Measurements from ENCODE around the gene ZNF436. TPM values are rescaled to one million over a fixed set of nuclear protein-coding genes. Genes with fewer than 3 reads are reported as not detected.

ZNF436 gene
- total RNA-seq, 1 experiment from 2014 or later: 0.52 TPM

GRCh38 chr1:23325393-23325792, 44.2 kb downstream of the ZNF436 start:
- H3K4ac ChIP-seq (ENCODE audit: low read depth, low read length): no peak overlapping the region
- no peak overlapping the region for H3K27ac ChIP-seq (ENCODE audit: insufficient read length, low read depth, low read length)

More at GRCh38 chr1:23325393-23325792, 44.2 kb downstream of the ZNF436 start:
- no peak for DNase-seq
- TF ChIP-seq CTCF (conservative IDR thresholded peaks at IDR 0.05): no peak
- H3T11ph ChIP-seq (ENCODE audit: low read length): no peak overlapping the region
- H3K27me3 Mint-ChIP-seq (ENCODE audit: low read depth): no peaks in the 10 kb centered on the region
- H4K20me1 ChIP-seq (ENCODE audit: control insufficient read depth, insufficient read depth, insufficient read length): no peaks in the 10 kb centered on the region
- H3K14ac ChIP-seq (ENCODE audit: insufficient read depth, low read length): no peak overlapping the region
- H3K56ac ChIP-seq (ENCODE audit: insufficient read length, low read depth, low read length): no peak overlapping the region
- H2BK120ac ChIP-seq (ENCODE audit: low read depth, low read length, poor library complexity, severe bottlenecking): no peak overlapping the region
- no peaks in the 10 kb centered on the region; the same call in 1 of the 2 replicates for H3K79me2 ChIP-seq (ENCODE audit: insufficient read depth, low read length)
- no peak overlapping the region for H2BK12ac ChIP-seq (ENCODE audit: insufficient read length, low read depth, low read length)
- H2AK5ac ChIP-seq (ENCODE audit: insufficient read length, low read length): no peak overlapping the region
- no peaks in the 10 kb centered on the region for H3K79me1 ChIP-seq (ENCODE audit: insufficient read depth, low read depth, low read length, poor library complexity, severe bottlenecking)
- no peak overlapping the region for H3K18ac ChIP-seq (ENCODE audit: insufficient read length, low read depth, low read length)
- H3K4me1 Mint-ChIP-seq: no peaks in the 10 kb centered on the region
- H2BK20ac ChIP-seq (ENCODE audit: low read depth, low read length, poor library complexity, severe bottlenecking): no peak overlapping the region
- no peaks in the 10 kb centered on the region for H3K9me3 ChIP-seq (ENCODE audit: control insufficient read depth, low read depth, low read length)
- H3K4me2 ChIP-seq (ENCODE audit: insufficient read depth, insufficient read length, low read length): no peak overlapping the region
- H3K23me2 ChIP-seq (ENCODE audit: insufficient read length, low read depth, low read length, poor library complexity, severe bottlenecking): no peaks in the 10 kb centered on the region
- H3K36me3 Mint-ChIP-seq (ENCODE audit: insufficient read depth in 1 of 3, low read depth in 3 of 3): peaks cover 43 to 75% (median 74%) of the 10 kb centered on the region in 3 experiments
- WGBS (ENCODE audit: extremely low coverage, insufficient read length, low lambda C conversion rate): no CpG with 5 or more reads among the region's 2 CpGs
- H4K8ac ChIP-seq (replicated peaks; ENCODE audit: insufficient read length, low read depth, low read length): no peak overlapping the region
- H4K5ac ChIP-seq (ENCODE audit: insufficient read length, low read depth, low read length): no peak overlapping the region
- no peak overlapping the region for H2AFZ ChIP-seq (ENCODE audit: low read length)
- H4K91ac ChIP-seq (ENCODE audit: insufficient read length, low read depth, low read length): no peak overlapping the region
- no peak overlapping the region for H2BK5ac ChIP-seq (ENCODE audit: insufficient read length, low read length)
- H3K4me3 Mint-ChIP-seq: no peak overlapping the region
- H3K27me3 ChIP-seq (ENCODE audit: insufficient read depth, low read length): no peaks in the 10 kb centered on the region
- H3K4me1 ChIP-seq (ENCODE audit: insufficient read depth, low read length): no peaks in the 10 kb centered on the region
- H3K9me3 Mint-ChIP-seq: no peaks in the 10 kb centered on the region
- no peak overlapping the region for H3K23ac ChIP-seq (ENCODE audit: insufficient read length, low read depth, low read length)
- H3K9ac ChIP-seq (ENCODE audit: extremely low read depth, insufficient read length, low read length): no peak overlapping the region
- no peak overlapping the region for H3K27ac Mint-ChIP-seq
- H2BK15ac ChIP-seq (ENCODE audit: low read depth, low read length): no peak overlapping the region

Data from H9 (cell line).